ENCODE results near the gene HKDC1. TPM values are rescaled to one million over a fixed set of nuclear protein-coding genes. Genes with fewer than 3 reads are reported as not detected.
"Not testable (repeated sequence)": the region's sequence is repeated elsewhere in the genome, so short reads cannot be mapped to it uniquely, and the experiment has no call there.

The HKDC1 gene
- total RNA-seq, 1 donor from 2014 or later = 0.09 TPM

- H3K4me3 Mint-ChIP-seq (ENCODE audit: low read depth) = no peak within 1 kb of the TSS
- H3K9me3 Mint-ChIP-seq = no peaks in the 10 kb centered on the region
- intact Hi-C loops (cut with micrococcal nuclease) = no loop called here
- no peaks in the 10 kb centered on the region for H3K4me1 Mint-ChIP-seq (ENCODE audit: low read depth)
- H3K27me3 Mint-ChIP-seq (ENCODE audit: low read depth) = peaks cover 13% of the 10 kb centered on the region
- DNase-seq (ENCODE audit: low spot score) = no peak
- no peaks in the 10 kb centered on the region for H3K36me3 Mint-ChIP-seq (ENCODE audit: low read depth)
- H3K27ac Mint-ChIP-seq = no peak within 1 kb of the TSS
Observed at GRCh38 chr10:69278446-69278963, 58.4 kb downstream of the HKDC1 start, which contains the start of gene HK1. TSS of gene HK1 (plus strand) at chr10:69278496.

- no peak overlapping the region for H3K27ac Mint-ChIP-seq
- peaks cover 13% of the 10 kb centered on the region for H3K27me3 Mint-ChIP-seq (ENCODE audit: low read depth)
- no peaks in the 10 kb centered on the region for H3K9me3 Mint-ChIP-seq
- H3K4me3 Mint-ChIP-seq (ENCODE audit: low read depth) = no peak overlapping the region
- DNase-seq (ENCODE audit: low spot score) = no peak
- intact Hi-C loops (cut with micrococcal nuclease) = no loop called here
- no peaks in the 10 kb centered on the region for H3K4me1 Mint-ChIP-seq (ENCODE audit: low read depth)
- no peaks in the 10 kb centered on the region for H3K36me3 Mint-ChIP-seq (ENCODE audit: low read depth)
Observed at GRCh38 chr10:69279110-69279509, 59.0 kb downstream of the HKDC1 start.

- no peak overlapping the region for H3K4me3 Mint-ChIP-seq (ENCODE audit: low read depth)
- H3K4me1 Mint-ChIP-seq (ENCODE audit: low read depth) = no peaks in the 10 kb centered on the region
- no peaks in the 10 kb centered on the region for H3K9me3 Mint-ChIP-seq
- H3K27ac Mint-ChIP-seq = no peak overlapping the region
- intact Hi-C loops (cut with micrococcal nuclease) = no loop called here
- H3K27me3 Mint-ChIP-seq (ENCODE audit: low read depth) = peaks cover 19% of the 10 kb centered on the region
- no peak for DNase-seq (ENCODE audit: low spot score)
- H3K36me3 Mint-ChIP-seq (ENCODE audit: low read depth) = no peaks in the 10 kb centered on the region
Observed at GRCh38 chr10:69281507-69282413, 61.6 kb downstream of the HKDC1 start.

- H3K4me3 Mint-ChIP-seq (ENCODE audit: low read depth); intact Hi-C loops (cut with micrococcal nuclease): not testable (repeated sequence)
Observed at GRCh38 chr10:69284402-69284801, 64.3 kb downstream of the HKDC1 start.

GRCh38 chr10:69285699-69286098, 65.6 kb downstream of the HKDC1 start:
- intact Hi-C loops (cut with micrococcal nuclease) = no loop called here
- Mint-ChIP-seq H3K27me3 (ENCODE audit: low read depth) (peaks cover 28% of the 10 kb centered on the region), H3K9me3 (no peaks in the 10 kb centered on the region), H3K27ac (no peak overlapping the region), H3K4me1 (ENCODE audit: low read depth) (no peaks in the 10 kb centered on the region), H3K36me3 (ENCODE audit: low read depth) (no peaks in the 10 kb centered on the region), H3K4me3 (ENCODE audit: low read depth) (no peak overlapping the region)
- DNase-seq (ENCODE audit: low spot score) = no peak

More at GRCh38 chr10:69284402-69284801, 64.3 kb downstream of the HKDC1 start:
- DNase-seq (ENCODE audit: low spot score); H3K4me1 Mint-ChIP-seq (ENCODE audit: low read depth); H3K9me3 Mint-ChIP-seq; H3K36me3 Mint-ChIP-seq (ENCODE audit: low read depth); H3K27ac Mint-ChIP-seq: not testable (repeated sequence)
- H3K27me3 Mint-ChIP-seq (ENCODE audit: low read depth) = peaks cover 25% of the 10 kb centered on the region

- H3K9me3 Mint-ChIP-seq = no peaks in the 10 kb centered on the region
- intact Hi-C loops (cut with micrococcal nuclease) = no loop called here
- no peak for DNase-seq (ENCODE audit: low spot score)
- H3K27me3 Mint-ChIP-seq (ENCODE audit: low read depth) = peaks cover 19% of the 10 kb centered on the region
- H3K36me3 Mint-ChIP-seq (ENCODE audit: low read depth) = no peaks in the 10 kb centered on the region
- no peaks in the 10 kb centered on the region for H3K4me1 Mint-ChIP-seq (ENCODE audit: low read depth)
- no peak overlapping the region for H3K27ac Mint-ChIP-seq
- no peak overlapping the region for H3K4me3 Mint-ChIP-seq (ENCODE audit: low read depth)
Observed at GRCh38 chr10:69287181-69287580, 67.0 kb downstream of the HKDC1 start.

- Mint-ChIP-seq H3K9me3 (no peaks in the 10 kb centered on the region), H3K36me3 (ENCODE audit: low read depth) (no peaks in the 10 kb centered on the region), H3K27ac (no peak overlapping the region), H3K4me3 (ENCODE audit: low read depth) (no peak overlapping the region), H3K27me3 (ENCODE audit: low read depth) (peaks cover 10% of the 10 kb centered on the region), H3K4me1 (ENCODE audit: low read depth) (no peaks in the 10 kb centered on the region)
- intact Hi-C loops (cut with micrococcal nuclease) = no loop called here
- no peak for DNase-seq (ENCODE audit: low spot score)
Observed at GRCh38 chr10:69290993-69291392, 70.9 kb downstream of the HKDC1 start.

- H3K27ac Mint-ChIP-seq = no peak overlapping the region
- no peaks in the 10 kb centered on the region for H3K36me3 Mint-ChIP-seq (ENCODE audit: low read depth)
- no peak for DNase-seq (ENCODE audit: low spot score)
- H3K4me3 Mint-ChIP-seq (ENCODE audit: low read depth) = no peak overlapping the region
- no peaks in the 10 kb centered on the region for H3K9me3 Mint-ChIP-seq
- peaks cover 9% of the 10 kb centered on the region for H3K27me3 Mint-ChIP-seq (ENCODE audit: low read depth)
- intact Hi-C loops (cut with micrococcal nuclease) = no loop called here
- no peaks in the 10 kb centered on the region for H3K4me1 Mint-ChIP-seq (ENCODE audit: low read depth)
Observed at GRCh38 chr10:69292459-69292858, 72.3 kb downstream of the HKDC1 start.

GRCh38 chr10:69295027-69295636, 75.0 kb downstream of the HKDC1 start:
- H3K4me1 Mint-ChIP-seq (ENCODE audit: low read depth) = no peaks in the 10 kb centered on the region
- intact Hi-C loops (cut with micrococcal nuclease) = no loop called here
- H3K36me3 Mint-ChIP-seq (ENCODE audit: low read depth) = no peaks in the 10 kb centered on the region
- H3K9me3 Mint-ChIP-seq = no peaks in the 10 kb centered on the region
- no peak overlapping the region for H3K4me3 Mint-ChIP-seq (ENCODE audit: low read depth)
- no peak for DNase-seq (ENCODE audit: low spot score)
- peaks cover 5% of the 10 kb centered on the region for H3K27me3 Mint-ChIP-seq (ENCODE audit: low read depth)
- H3K27ac Mint-ChIP-seq = no peak overlapping the region

GRCh38 chr10:69303632-69304051, 83.5 kb downstream of the HKDC1 start:
- Mint-ChIP-seq H3K27ac (no peak overlapping the region), H3K36me3 (ENCODE audit: low read depth) (no peaks in the 10 kb centered on the region), H3K9me3 (no peaks in the 10 kb centered on the region), H3K4me3 (ENCODE audit: low read depth) (no peak overlapping the region), H3K27me3 (ENCODE audit: low read depth) (peaks cover 2% of the 10 kb centered on the region), H3K4me1 (ENCODE audit: low read depth) (peaks cover 3% of the 10 kb centered on the region)
- intact Hi-C loops (cut with micrococcal nuclease) = no loop called here
- no peak for DNase-seq (ENCODE audit: low spot score)

GRCh38 chr10:69306421-69306820, 86.3 kb downstream of the HKDC1 start:
- peaks cover 2% of the 10 kb centered on the region for H3K27me3 Mint-ChIP-seq (ENCODE audit: low read depth)
- H3K9me3 Mint-ChIP-seq = no peaks in the 10 kb centered on the region
- no peak overlapping the region for H3K4me3 Mint-ChIP-seq (ENCODE audit: low read depth)
- H3K36me3 Mint-ChIP-seq (ENCODE audit: low read depth) = no peaks in the 10 kb centered on the region
- no peak overlapping the region for H3K27ac Mint-ChIP-seq
- DNase-seq (ENCODE audit: low spot score) = no peak
- peaks cover 5% of the 10 kb centered on the region for H3K4me1 Mint-ChIP-seq (ENCODE audit: low read depth)
- intact Hi-C loops (cut with micrococcal nuclease) = no loop called here

GRCh38 chr10:69307434-69307833, 87.3 kb downstream of the HKDC1 start:
- H3K27me3 Mint-ChIP-seq (ENCODE audit: low read depth) = peaks cover 2% of the 10 kb centered on the region
- intact Hi-C loops (cut with micrococcal nuclease) = no loop called here
- H3K9me3 Mint-ChIP-seq = no peaks in the 10 kb centered on the region
- no peak for DNase-seq (ENCODE audit: low spot score)
- no peak overlapping the region for H3K4me3 Mint-ChIP-seq (ENCODE audit: low read depth)
- H3K27ac Mint-ChIP-seq = no peak overlapping the region
- no peaks in the 10 kb centered on the region for H3K36me3 Mint-ChIP-seq (ENCODE audit: low read depth)
- H3K4me1 Mint-ChIP-seq (ENCODE audit: low read depth) = peaks cover 5% of the 10 kb centered on the region

GRCh38 chr10:69308304-69308703, 88.2 kb downstream of the HKDC1 start:
- H3K4me3 Mint-ChIP-seq (ENCODE audit: low read depth); intact Hi-C loops (cut with micrococcal nuclease); H3K4me1 Mint-ChIP-seq (ENCODE audit: low read depth); DNase-seq (ENCODE audit: low spot score); H3K9me3 Mint-ChIP-seq; H3K27ac Mint-ChIP-seq; H3K36me3 Mint-ChIP-seq (ENCODE audit: low read depth); H3K27me3 Mint-ChIP-seq (ENCODE audit: low read depth): not testable (repeated sequence)
